ENCODE measurements around the gene ASPG.

The ASPG gene

DNA sequence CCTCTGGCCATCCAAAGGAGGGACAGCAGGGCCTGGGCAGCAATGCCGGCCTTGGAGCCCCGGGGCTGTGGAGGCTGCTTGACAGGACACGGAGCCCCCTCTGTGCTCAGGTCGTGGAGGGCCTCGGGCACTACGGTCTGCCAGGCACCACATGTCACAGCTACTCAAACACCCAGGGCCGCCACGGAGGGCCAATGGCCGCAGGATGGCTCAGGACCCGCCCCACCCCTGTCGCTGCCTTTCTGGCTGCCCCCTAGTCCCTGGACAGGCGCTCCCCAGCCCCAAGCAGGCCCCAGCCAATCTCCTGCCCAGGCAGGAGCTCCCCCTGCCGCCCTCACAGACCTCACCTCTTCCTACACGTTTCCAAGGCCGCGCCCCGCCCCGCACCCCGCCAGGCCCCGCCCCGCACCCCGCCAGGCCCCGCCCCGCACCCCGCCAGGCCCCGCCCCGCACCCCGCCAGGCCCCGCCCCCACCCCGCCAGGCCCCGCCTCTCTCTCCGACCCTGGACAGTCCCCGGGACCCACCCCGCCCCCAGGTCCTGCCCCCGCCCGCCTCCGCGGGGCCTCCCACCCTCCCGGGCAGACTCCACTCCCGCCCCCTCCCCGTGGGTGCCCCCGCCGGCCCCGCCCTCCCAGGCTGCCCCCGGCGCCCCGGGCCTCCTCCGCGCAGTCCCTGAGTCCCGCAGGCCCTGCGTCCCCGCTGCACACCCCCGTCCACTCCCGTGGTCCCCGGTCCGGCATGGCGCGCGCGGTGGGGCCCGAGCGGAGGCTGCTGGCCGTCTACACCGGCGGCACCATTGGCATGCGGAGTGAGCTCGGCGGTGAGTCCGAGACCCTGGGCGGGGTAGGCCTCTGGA lies at the start of gene ASPG:
Gene ASPG (plus strand): TSS at position 669 of the 857 bp plus-strand sequence. CDS start 71 bp downstream, at position 740.
- DNase-seq, result no peak

- DNase-seq, result no peak
Observed at GRCh38 chr14:104036212-104036611, 49.3 kb upstream of the ASPG start.

DNA sequence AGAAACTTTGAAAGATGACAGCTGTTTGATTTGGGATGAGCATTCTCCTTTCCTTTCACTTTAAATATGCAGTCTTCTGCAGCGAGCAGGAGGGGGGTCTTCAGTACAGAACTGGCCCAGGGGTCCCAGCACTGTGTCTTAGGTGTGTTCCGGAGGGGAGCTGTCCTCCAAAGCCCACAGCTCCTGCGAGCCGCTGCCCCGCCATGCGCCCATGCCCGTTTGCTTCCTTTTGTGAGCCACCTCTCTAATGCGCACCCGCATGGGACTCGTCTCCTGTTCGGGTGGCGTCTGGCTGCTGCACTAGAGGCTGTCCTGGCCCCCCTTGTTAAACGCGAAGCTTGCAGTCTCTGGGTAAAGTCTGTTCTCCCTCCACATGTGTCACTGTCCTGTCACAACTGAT lies 48.4 kb upstream of the ASPG start:
- DNase-seq, result no peak

DNA sequence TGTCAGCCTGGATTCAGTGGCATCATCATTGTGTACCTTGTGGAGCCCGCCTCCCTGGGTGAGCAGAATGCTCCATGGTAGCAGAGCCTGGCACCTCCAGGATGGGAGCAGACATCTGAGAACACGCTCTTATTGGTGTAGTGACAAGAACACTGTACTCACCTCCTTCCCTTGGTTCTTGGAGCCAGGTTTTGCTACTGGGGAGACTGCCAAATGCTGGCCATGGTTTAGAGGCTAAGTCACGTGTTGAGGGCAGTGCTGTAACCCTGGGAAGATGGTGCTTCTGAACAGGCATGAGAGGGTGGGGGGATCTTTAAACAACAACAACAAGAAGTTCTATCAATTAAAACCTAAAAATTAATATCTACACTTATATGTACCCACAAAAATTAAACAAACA lies 47.6 kb upstream of the ASPG start:
- DNase-seq, result no peak

GRCh38 chr14:104039214-104039613 lies 46.3 kb upstream of the ASPG start:
- DNase-seq, result no peak

GRCh38 chr14:104040539-104040938 lies 45.0 kb upstream of the ASPG start:
- no peak for DNase-seq

- no peak for DNase-seq
Observed at GRCh38 chr14:104041430-104042104, 43.9 kb upstream of the ASPG start.

DNA sequence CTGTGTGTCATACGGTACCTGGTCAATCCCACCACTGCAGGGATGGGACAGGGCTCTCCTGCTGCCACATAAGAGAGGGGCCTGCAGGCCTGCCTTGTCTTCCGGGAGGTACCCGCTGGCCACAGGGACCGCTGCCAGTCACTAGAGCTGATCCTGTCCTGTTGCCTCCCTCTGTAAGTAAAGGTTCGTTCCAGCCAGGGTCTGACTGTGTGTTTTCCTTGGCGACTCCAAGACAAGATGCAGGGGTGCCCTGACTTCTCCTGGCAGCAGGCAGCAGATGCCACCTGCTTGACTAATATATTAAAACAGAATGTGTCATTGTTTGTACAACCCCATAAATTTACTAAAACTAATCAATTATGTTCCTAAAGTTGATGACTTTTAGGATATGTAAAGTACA lies 41.5 kb upstream of the ASPG start:
- no peak for DNase-seq

GRCh38 chr14:104047761-104048160 lies 37.7 kb upstream of the ASPG start:
- DNase-seq, result no peak

- DNase-seq, result no peak
Observed at GRCh38 chr14:104048758-104049507, 36.6 kb upstream of the ASPG start.

DNA sequence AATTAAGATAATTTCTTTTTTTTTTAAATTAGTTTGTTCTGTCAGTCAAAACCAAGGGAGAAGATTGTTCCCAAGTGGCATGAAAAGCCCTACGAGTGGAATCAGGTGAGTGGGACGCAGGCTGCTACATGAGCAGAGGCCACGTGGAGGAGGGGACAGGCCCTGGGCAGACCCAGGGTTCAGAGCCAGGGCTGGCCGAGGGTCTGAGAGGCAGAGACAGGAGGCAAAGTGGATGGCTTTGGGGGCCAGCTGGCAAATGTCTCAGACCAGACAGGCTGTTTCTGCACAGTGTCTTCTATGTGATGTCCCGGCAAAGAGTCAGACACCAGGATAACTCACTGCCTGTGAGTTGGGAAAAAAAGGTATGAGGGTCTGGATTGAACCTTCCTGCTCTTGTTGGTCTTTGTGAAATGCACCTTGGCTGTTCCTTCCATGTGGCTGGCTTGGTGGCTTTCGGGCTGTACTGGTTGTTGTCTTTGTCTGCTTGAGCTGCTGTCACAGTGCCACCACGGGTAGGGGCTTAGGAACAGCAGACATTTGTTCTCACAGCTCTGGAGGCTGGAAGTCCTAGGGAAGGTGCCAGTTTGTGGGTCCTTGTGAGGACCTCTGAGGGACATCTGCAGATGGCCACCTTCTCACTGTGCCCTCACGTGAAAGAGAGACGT lies 35.8 kb upstream of the ASPG start:
- DNase-seq, result no peak

- no peak for DNase-seq
Observed at GRCh38 chr14:104051092-104051813, 34.2 kb upstream of the ASPG start.

DNA sequence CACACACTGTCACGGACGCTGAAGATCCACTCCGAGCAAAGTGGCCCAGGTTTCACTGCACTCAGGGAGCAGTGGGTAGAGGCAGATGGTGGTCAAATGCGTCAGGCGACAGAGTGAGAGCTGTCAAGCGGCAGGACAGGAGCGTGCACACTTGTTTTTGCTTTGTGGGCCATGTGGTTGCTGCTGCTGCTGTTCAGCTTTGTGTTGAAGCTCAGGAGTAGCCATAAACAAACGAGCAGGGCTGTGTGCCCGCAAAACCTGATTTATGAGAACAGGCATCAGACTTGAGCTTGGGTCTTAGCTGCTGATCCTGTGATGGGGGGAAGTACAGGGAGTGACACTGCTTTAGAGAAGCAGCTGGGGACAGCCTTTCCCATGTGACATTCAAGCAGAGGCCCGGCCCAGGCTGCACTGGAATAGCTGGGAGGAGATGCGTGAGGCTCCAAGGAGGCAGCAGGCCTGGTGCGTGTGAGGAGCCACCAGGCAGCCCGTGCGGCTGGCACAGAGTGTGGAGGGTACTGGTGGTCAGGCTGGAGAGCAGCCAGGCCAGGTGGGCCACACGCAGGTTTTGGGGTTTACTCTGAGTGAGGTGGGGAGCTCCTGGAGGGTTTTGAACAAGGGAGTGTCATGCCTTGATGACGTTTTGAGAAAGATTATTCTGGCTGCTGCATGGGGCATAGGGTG lies 31.1 kb upstream of the ASPG start:
- no peak for DNase-seq

- DNase-seq, result no peak
Observed at GRCh38 chr14:104062281-104062680, 23.2 kb upstream of the ASPG start.

GRCh38 chr14:104064003-104064402 lies 21.5 kb upstream of the ASPG start:
- DNase-seq, result no peak

GRCh38 chr14:104066279-104066678 lies 19.2 kb upstream of the ASPG start:
- no peak for DNase-seq

DNA sequence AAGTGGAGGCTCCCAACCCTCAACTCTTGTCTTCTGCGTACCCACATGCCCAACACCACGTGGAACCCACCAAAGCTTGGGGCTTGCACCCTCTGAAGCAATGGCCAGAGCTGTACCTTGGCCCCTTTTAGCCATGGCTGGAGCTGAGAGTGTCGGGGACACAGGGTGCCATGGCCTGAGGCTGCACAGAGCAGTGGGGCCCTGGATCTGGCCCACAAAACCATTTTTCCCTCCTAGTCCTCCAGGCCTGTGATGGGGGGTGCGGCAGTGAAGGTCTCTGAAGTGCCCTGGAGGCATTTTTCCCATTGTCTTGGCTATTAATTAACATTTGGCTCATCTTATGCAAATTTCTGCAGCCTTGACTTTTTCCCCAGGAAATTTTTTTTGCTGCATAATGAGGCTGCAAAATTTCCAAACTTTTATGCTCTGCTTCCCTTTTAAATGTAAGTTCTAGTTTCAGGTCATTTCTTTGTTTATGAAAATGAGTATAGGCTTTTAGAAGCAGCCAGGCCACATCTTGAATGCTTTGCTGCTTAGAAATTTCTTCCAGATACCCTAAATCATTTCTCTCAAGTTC lies 18.7 kb upstream of the ASPG start:
- no peak for DNase-seq

DNA sequence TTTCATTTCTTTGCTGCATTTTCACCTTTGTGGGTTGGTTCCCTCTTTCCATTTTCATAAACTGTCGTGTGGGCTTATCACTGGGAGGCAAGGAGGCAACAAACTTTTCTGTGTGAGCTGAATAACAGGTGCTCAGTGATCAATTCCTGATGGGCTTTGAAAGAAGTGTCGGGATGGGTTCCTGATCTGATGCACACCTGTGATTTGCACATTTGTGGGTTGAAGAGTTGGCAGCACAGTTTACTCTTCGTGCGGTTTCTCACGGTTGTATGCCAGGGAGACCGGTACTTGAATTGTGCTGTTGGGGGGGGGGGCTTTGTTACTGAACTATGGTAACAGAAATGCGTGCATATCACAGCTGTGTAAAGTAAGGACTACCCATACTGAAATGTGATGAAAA lies 16.0 kb upstream of the ASPG start:
- no peak for DNase-seq

GRCh38 chr14:104072586-104072985 lies 12.9 kb upstream of the ASPG start:
- DNase-seq, result no peak

GRCh38 chr14:104073764-104074163 lies 11.7 kb upstream of the ASPG start:
- no peak for DNase-seq

- DNase-seq, result no peak
Observed at GRCh38 chr14:104075530-104076151, 9.9 kb upstream of the ASPG start.
